A673 (cell line): ENCODE results near the gene USP51. TPM values are rescaled to one million over a fixed set of nuclear protein-coding genes. Genes with fewer than 3 reads are reported as not detected.
"Not testable (repeated sequence)": the region's sequence is repeated elsewhere in the genome, so short reads cannot be mapped to it uniquely, and the experiment has no call there.

Experiments used
- BruUV-seq: library from RNA; stranded (reverse); fragments of 400-500 nt; replicated peaks from 2 replicates; lab custom pipeline; 2021; lab: Mats Ljungman, UMichigan
- CTCF ChIA-PET: fragments of 300-600 bp; sonication (Branson Sonifier 250); formaldehyde crosslinking; loops from one replicate; lab custom pipeline; 2022; ENCODE audit warnings: antibody characterized with exemption; lab: Charles Lee
- POLR2A ChIA-PET: fragments of 300-600 bp; sonication (Branson Sonifier 250); formaldehyde crosslinking; loops from one replicate; lab custom pipeline; 2022; ENCODE audit warnings: antibody characterized with exemption; ENCODE audit not compliant: low non-redundant PET; lab: Charles Lee
- DNase-seq: peaks from one replicate; pipeline ENCODE4 v3.0.0-alpha.2; 2015; ENCODE audit warnings: low spot score
- H3K27ac ChIP-seq: fragments of 200-600 bp; sonication (generic); 2 replicates; pipeline ENCODE4 v1.5.1; 2016; ENCODE audit warnings: mixed run types, low read depth, mild to moderate bottlenecking, mixed read lengths, antibody characterized with exemption, low read length; ENCODE audit not compliant: poor library complexity, severe bottlenecking
- H3K27me3 ChIP-seq: fragments of 200-600 bp; sonication (generic); replicated peaks from 2 replicates; pipeline ENCODE4 v1.6.1; 2017; ENCODE audit warnings: mixed run types, low read depth, mild to moderate bottlenecking, mixed read lengths, antibody characterized with exemption, low read length; ENCODE audit not compliant: insufficient read depth, poor library complexity
- H3K36me3 ChIP-seq: fragments of 200-600 bp; sonication (generic); 2 replicates; pipeline ENCODE4 v1.6.1; 2016; ENCODE audit warnings: mixed run types, mild to moderate bottlenecking, mixed read lengths, antibody characterized with exemption, low read length; ENCODE audit not compliant: insufficient read depth, poor library complexity, severe bottlenecking
- H3K4me1 ChIP-seq: fragments of 200-600 bp; sonication (generic); 2 replicates; pipeline ENCODE4 v1.6.1; 2017; ENCODE audit warnings: mixed run types, mild to moderate bottlenecking, mixed read lengths, antibody characterized with exemption, low read length; ENCODE audit not compliant: insufficient read depth, poor library complexity, severe bottlenecking
- H3K4me3 ChIP-seq: fragments of 200-600 bp; sonication (generic); 2 replicates; pipeline ENCODE4 v1.5.1; 2016; ENCODE audit warnings: low read depth, mixed run types, mild to moderate bottlenecking, mixed read lengths, low read length; ENCODE audit not compliant: poor library complexity, severe bottlenecking
- H3K9me3 ChIP-seq: fragments of 200-600 bp; sonication (generic); 2 replicates; pipeline ENCODE4 v1.6.1; 2016; ENCODE audit warnings: mixed run types, low read depth, mild to moderate bottlenecking, mixed read lengths, antibody characterized with exemption, low read length; ENCODE audit not compliant: poor library complexity, severe bottlenecking
- EZH2 ChIP-seq: fragments of 200-600 bp; sonication (generic); IDR thresholded peaks from 2 replicates; pipeline ENCODE4 v1.6.1; 2017; ENCODE audit warnings: borderline replicate concordance, low read depth, mild to moderate bottlenecking, mixed read lengths, antibody characterized with exemption, low read length; ENCODE audit not compliant: poor library complexity, severe bottlenecking
- intact Hi-C: fragments of 100-400 bp; cut with micrococcal nuclease; formaldehyde crosslinking; loops from one replicate; pipeline ENCODE4 v1.10.0; 2022; ENCODE audit not compliant: unreplicated experiment
- total RNA-seq: library from RNA; stranded (reverse); gene quantifications from 2 replicates; pipeline ENCODE4 v1.2.3, GENCODE V29; 2021
- TF ChIP-seq, protein P1 (sequence below): fragments of 300-800, 200-600 bp; sonication (generic); conservative IDR thresholded peaks from 2 replicates; pipeline ENCODE4 v1.5.1; 2017; ENCODE audit warnings: low read depth, mild to moderate bottlenecking, antibody characterized with exemption, low read length, moderate library complexity, mixed read lengths

Gene USP51
- total RNA-seq, 1 experiment from 2014 or later = 1.4 TPM

DNA sequence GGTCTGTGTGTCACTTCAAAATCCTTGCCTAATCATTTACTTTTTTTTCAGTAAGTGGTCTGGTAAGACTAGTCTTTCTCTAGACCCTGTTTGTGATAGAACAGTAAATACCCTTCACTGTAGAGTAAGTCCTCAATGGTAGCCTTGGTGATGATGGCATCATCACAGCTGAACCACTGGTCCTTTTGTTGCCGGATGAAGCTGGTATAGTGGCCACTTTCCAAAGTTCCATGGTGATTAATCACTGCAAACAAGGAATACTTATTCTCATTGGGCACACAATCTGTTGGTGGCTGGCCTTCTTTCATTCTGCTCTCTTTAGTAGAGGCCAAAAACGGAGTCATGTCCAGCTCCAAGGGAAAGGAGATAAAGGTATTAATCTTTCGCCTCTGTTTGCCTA lies 2.9 kb downstream of the USP51 start:
- Histone ChIP-seq H3K4me3 (no peak overlapping the region), H3K27me3 (no peaks in the 10 kb centered on the region), H3K36me3 (no peaks in the 10 kb centered on the region), H3K27ac (no peak overlapping the region), H3K4me1 (no peaks in the 10 kb centered on the region), H3K9me3 (no peaks in the 10 kb centered on the region)
- TF ChIP-seq, protein P1, sequence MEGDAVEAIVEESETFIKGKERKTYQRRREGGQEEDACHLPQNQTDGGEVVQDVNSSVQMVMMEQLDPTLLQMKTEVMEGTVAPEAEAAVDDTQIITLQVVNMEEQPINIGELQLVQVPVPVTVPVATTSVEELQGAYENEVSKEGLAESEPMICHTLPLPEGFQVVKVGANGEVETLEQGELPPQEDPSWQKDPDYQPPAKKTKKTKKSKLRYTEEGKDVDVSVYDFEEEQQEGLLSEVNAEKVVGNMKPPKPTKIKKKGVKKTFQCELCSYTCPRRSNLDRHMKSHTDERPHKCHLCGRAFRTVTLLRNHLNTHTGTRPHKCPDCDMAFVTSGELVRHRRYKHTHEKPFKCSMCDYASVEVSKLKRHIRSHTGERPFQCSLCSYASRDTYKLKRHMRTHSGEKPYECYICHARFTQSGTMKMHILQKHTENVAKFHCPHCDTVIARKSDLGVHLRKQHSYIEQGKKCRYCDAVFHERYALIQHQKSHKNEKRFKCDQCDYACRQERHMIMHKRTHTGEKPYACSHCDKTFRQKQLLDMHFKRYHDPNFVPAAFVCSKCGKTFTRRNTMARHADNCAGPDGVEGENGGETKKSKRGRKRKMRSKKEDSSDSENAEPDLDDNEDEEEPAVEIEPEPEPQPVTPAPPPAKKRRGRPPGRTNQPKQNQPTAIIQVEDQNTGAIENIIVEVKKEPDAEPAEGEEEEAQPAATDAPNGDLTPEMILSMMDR = no peak
- no peak for TF ChIP-seq EZH2
- intact Hi-C loops = no loop called here
- DNase-seq = no peak
- POLR2A ChIA-PET = no interaction called here
- CTCF ChIA-PET = no interaction called here
- BruUV-seq = no TSS peak

DNA sequence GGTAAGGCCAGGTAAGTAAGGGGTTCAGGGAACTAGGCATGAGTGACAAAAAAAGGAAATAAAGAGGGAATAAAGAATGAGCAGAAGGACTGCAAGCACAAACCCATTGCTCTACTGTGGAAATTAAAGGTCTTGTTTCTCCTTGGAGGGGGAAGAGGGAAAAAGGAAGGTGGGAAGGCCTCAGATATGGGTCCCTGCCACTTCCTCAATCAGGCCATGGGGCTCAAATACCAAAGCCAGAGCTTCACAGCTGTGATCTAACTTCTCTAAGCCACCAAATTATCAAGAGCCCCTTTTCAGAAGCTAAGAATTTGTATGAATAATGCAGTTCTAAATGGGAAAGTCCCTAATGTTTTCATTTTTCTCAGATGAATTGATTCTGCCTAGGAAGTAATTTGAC lies 4.7 kb downstream of the USP51 start:
- no TSS peak for BruUV-seq
- intact Hi-C loops = no loop called here
- TF ChIP-seq, protein P1 = no peak
- no peak for TF ChIP-seq EZH2
- Histone ChIP-seq H3K27me3 (no peaks in the 10 kb centered on the region), H3K4me3 (no peak overlapping the region), H3K27ac (no peak overlapping the region), H3K36me3 (no peaks in the 10 kb centered on the region), H3K9me3 (no peaks in the 10 kb centered on the region), H3K4me1 (no peaks in the 10 kb centered on the region)
- no peak for DNase-seq
- POLR2A ChIA-PET = no interaction called here
- CTCF ChIA-PET = no interaction called here

DNA sequence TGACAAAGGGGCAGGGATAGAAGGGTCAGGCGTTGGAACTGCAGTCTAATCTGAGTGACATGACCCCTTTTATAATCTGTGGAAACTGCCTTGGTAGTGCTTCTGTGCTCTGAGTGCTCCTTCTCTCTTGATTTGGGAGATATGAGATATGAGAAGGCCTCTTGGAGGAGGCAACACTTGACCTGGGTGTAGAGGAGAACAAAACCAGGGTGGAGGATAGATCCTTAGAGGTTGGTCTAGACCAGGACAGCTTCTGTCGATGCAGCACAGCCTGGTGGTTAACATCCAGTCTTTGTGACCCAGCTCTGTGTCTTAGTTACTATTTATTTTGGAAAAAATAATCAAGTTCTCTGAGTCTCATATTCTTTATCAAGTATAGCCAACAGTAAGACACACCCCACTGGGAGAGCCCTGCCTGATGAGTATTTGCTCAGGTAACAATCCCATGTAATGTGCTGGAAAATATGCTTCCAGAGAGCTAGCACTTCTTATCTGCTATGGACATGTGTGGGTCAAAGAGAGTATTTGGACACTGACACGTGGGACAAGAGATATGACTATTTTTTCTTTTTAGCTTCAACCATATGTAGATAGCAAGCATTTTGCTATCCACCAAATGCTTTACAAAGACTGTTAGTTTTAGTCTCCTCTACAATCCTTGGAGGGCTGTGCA lies 9.1 kb downstream of the USP51 start:
- H3K27me3 ChIP-seq = no peaks in the 10 kb centered on the region
- H3K27ac ChIP-seq = no peak overlapping the region
- BruUV-seq = no TSS peak
- TF ChIP-seq, protein P1 = no peak
- no peak for TF ChIP-seq EZH2
- no peaks in the 10 kb centered on the region for H3K4me1 ChIP-seq
- no peaks in the 10 kb centered on the region for H3K9me3 ChIP-seq
- POLR2A ChIA-PET = no interaction called here
- no peak overlapping the region for H3K4me3 ChIP-seq
- CTCF ChIA-PET = no interaction called here
- H3K36me3 ChIP-seq = no peaks in the 10 kb centered on the region
- no peak for DNase-seq
- intact Hi-C loops = no loop called here

DNA sequence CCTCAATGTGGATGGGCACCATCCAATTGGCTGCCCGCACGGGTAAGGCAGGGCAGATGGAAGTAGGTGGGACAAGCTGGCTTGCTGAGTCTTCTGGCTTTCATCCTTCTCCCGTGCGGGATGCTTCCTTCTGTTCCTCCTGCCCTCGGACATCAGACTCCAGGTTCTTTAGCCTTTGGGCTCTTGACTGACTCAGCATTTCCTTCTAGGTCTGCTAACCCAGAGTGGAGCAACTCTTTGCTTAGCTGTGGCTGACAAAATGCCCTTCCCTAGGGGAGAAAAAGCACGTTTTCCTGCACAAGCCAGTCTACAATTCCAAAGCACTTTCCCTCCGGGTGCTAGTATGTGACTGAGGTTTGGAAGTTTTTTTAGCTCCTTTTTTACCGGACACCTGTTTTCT lies 9.7 kb downstream of the USP51 start:
- H3K27me3 ChIP-seq, CTCF ChIA-PET, H3K36me3 ChIP-seq, POLR2A ChIA-PET, intact Hi-C loops, H3K4me1 ChIP-seq, H3K27ac ChIP-seq, H3K4me3 ChIP-seq, BruUV-seq, DNase-seq, H3K9me3 ChIP-seq: not testable (repeated sequence)

DNA sequence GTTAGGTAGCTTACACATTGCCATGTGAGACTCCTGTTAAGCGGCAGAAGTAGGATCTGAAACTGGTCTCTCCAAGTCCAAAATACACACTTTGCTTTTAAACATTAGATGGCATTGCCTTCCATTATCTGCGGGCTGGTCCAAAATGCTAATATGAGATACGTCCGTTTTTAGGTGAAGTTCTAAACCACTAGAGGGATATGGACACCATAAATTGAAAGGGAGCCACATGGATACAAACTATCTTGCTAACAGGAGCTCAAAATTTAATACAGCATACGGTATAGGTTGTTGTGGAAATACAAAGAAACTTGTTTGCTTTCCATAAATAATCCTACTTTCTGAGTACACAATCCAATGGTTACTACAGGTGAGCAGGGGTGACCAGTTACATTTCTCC lies 23.9 kb downstream of the USP51 start:
- intact Hi-C loops, H3K4me1 ChIP-seq, CTCF ChIA-PET, H3K4me3 ChIP-seq, H3K27me3 ChIP-seq, BruUV-seq, POLR2A ChIA-PET, H3K9me3 ChIP-seq, DNase-seq, H3K36me3 ChIP-seq, H3K27ac ChIP-seq: not testable (repeated sequence)
